ENCODE results near the gene KMT2B.

The KMT2B gene

DNA sequence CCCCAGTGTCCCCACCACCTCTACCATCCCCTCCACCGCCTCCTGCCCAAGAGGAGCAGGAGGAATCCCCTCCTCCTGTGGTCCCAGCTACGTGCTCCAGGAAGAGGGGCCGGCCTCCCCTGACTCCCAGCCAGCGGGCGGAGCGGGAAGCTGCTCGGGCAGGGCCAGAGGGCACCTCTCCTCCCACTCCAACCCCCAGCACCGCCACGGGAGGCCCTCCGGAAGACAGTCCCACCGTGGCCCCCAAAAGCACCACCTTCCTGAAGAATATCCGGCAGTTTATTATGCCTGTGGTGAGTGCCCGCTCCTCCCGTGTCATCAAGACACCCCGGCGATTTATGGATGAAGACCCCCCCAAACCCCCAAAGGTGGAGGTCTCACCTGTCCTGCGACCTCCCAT is 2.8 kb downstream of the KMT2B start:
- TF ChIP-seq RAD21 (IDR thresholded peaks at IDR 0.05; ENCODE audit: low read depth) (no peak), TCF12 (IDR thresholded peaks at IDR 0.05; ENCODE audit: low read depth) (no peak), CREB1 (IDR thresholded peaks at IDR 0.05; ENCODE audit: low read depth) (no peak), ZBTB7A (IDR thresholded peaks at IDR 0.05; ENCODE audit: low read depth) (no peak), NFIC (IDR thresholded peaks at IDR 0.05) (no peak)

- TF ChIP-seq TAF1 (IDR thresholded peaks at IDR 0.05; ENCODE audit: low read depth) (no peak), EGR1 (IDR thresholded peaks at IDR 0.05) (no peak), TCF12 (IDR thresholded peaks at IDR 0.05; ENCODE audit: low read depth) (no peak), ZBTB7A (IDR thresholded peaks at IDR 0.05; ENCODE audit: low read depth) (no peak), YY1 (IDR thresholded peaks at IDR 0.05; ENCODE audit: low read depth) (no peak), CEBPB (IDR thresholded peaks at IDR 0.05) (no peak), RAD21 (IDR thresholded peaks at IDR 0.05; ENCODE audit: low read depth) (no peak), REST (IDR thresholded peaks at IDR 0.05; ENCODE audit: low read depth) (no peak), CREB1 (IDR thresholded peaks at IDR 0.05; ENCODE audit: low read depth) (no peak), NFIC (IDR thresholded peaks at IDR 0.05) (no peak), FOXM1 (IDR thresholded peaks at IDR 0.05; ENCODE audit: borderline replicate concordance, low read depth) (no peak)
- TF ChIP-seq, protein P1, sequence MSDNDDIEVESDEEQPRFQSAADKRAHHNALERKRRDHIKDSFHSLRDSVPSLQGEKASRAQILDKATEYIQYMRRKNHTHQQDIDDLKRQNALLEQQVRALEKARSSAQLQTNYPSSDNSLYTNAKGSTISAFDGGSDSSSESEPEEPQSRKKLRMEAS (IDR thresholded peaks at IDR 0.05) = no peak
Measured at GRCh38 chr19:35721374-35721773, 3.6 kb downstream of the KMT2B start.

- no peak for TF ChIP-seq YY1 (IDR thresholded peaks at IDR 0.05; ENCODE audit: low read depth)
- TF ChIP-seq, protein P2, sequence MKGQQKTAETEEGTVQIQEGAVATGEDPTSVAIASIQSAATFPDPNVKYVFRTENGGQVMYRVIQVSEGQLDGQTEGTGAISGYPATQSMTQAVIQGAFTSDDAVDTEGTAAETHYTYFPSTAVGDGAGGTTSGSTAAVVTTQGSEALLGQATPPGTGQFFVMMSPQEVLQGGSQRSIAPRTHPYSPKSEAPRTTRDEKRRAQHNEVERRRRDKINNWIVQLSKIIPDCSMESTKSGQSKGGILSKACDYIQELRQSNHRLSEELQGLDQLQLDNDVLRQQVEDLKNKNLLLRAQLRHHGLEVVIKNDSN (IDR thresholded peaks at IDR 0.05) = no peak
Measured at GRCh38 chr19:35722461-35722860, 4.7 kb downstream of the KMT2B start.

DNA sequence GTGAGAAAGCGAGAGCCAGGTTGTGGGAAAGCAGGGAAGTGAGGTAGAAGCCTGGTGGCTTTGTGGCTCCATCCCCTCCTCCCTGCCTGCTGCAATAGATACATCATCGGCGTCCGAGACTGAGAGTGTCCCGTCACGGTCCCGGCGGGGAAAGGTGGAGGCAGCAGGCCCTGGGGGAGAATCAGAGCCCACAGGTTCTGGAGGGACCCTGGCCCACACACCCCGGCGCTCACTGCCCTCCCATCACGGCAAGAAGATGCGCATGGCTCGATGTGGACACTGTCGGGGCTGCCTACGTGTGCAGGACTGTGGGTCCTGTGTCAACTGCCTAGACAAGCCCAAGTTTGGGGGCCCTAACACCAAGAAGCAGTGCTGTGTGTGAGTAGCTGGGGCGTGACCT is 5.1 kb downstream of the KMT2B start:
- TF ChIP-seq RAD21 (IDR thresholded peaks at IDR 0.05; ENCODE audit: low read depth) (no peak), TCF12 (IDR thresholded peaks at IDR 0.05; ENCODE audit: low read depth) (no peak), YY1 (IDR thresholded peaks at IDR 0.05; ENCODE audit: low read depth) (no peak), NFIC (IDR thresholded peaks at IDR 0.05) (no peak), TEAD4 (IDR thresholded peaks at IDR 0.05) (no peak), CREB1 (IDR thresholded peaks at IDR 0.05; ENCODE audit: low read depth) (no peak), EGR1 (IDR thresholded peaks at IDR 0.05) (no peak), FOXM1 (IDR thresholded peaks at IDR 0.05; ENCODE audit: borderline replicate concordance, low read depth) (no peak), REST (IDR thresholded peaks at IDR 0.05; ENCODE audit: low read depth) (no peak), TAF1 (IDR thresholded peaks at IDR 0.05; ENCODE audit: low read depth) (no peak), ZBTB7A (IDR thresholded peaks at IDR 0.05; ENCODE audit: low read depth) (no peak), EP300 (IDR thresholded peaks at IDR 0.05; ENCODE audit: borderline replicate concordance) (no peak), CEBPB (IDR thresholded peaks at IDR 0.05) (no peak)
- TF ChIP-seq, protein P2 (IDR thresholded peaks at IDR 0.05) = no peak
- TF ChIP-seq, protein P1 (IDR thresholded peaks at IDR 0.05) = no peak

GRCh38 chr19:35723671-35724070 is 5.9 kb downstream of the KMT2B start:
- no peak for TF ChIP-seq YY1 (IDR thresholded peaks at IDR 0.05; ENCODE audit: low read depth)
- TF ChIP-seq EP300 (IDR thresholded peaks at IDR 0.05; ENCODE audit: borderline replicate concordance) = no peak
- no peak for TF ChIP-seq FOXM1 (IDR thresholded peaks at IDR 0.05; ENCODE audit: borderline replicate concordance, low read depth)
- no peak for TF ChIP-seq TEAD4 (IDR thresholded peaks at IDR 0.05)

GRCh38 chr19:35724560-35724959 is 6.8 kb downstream of the KMT2B start:
- TF ChIP-seq TCF12 (IDR thresholded peaks at IDR 0.05; ENCODE audit: low read depth) (no peak), RAD21 (IDR thresholded peaks at IDR 0.05; ENCODE audit: low read depth) (no peak), EGR1 (IDR thresholded peaks at IDR 0.05) (no peak), YY1 (IDR thresholded peaks at IDR 0.05; ENCODE audit: low read depth) (no peak), EP300 (IDR thresholded peaks at IDR 0.05; ENCODE audit: borderline replicate concordance) (no peak), CREB1 (IDR thresholded peaks at IDR 0.05; ENCODE audit: low read depth) (no peak), ZBTB7A (IDR thresholded peaks at IDR 0.05; ENCODE audit: low read depth) (no peak), CEBPB (IDR thresholded peaks at IDR 0.05) (no peak), NFIC (IDR thresholded peaks at IDR 0.05) (no peak), REST (IDR thresholded peaks at IDR 0.05; ENCODE audit: low read depth) (no peak), TEAD4 (IDR thresholded peaks at IDR 0.05) (no peak)
- TF ChIP-seq, protein P1 (IDR thresholded peaks at IDR 0.05) = no peak
- TF ChIP-seq, protein P2 (IDR thresholded peaks at IDR 0.05) = no peak
